GM21619 (cell line): ENCODE results near the gene SMC3.
"Not testable (repeated sequence)": the region's sequence is repeated elsewhere in the genome, so short reads cannot be mapped to it uniquely, and the experiment has no call there.

Experiments used
- ATAC-seq: cut with Tn5 transposase; IDR thresholded peaks from one replicate; pipeline ENCODE4 v1.9.1; 2021; ENCODE audit not compliant: unreplicated experiment

The SMC3 gene

GRCh38 chr10:110620398-110620719 lies 52.9 kb downstream of the SMC3 start:
- no peak for ATAC-seq

GRCh38 chr10:110623316-110623715 lies 55.8 kb downstream of the SMC3 start:
- ATAC-seq, result not testable (repeated sequence)

GRCh38 chr10:110625356-110625894 lies 57.9 kb downstream of the SMC3 start:
- ATAC-seq, result no peak

- no peak for ATAC-seq
These were observed 58.7 kb downstream of the SMC3 start for GRCh38 chr10:110625951-110626855.

GRCh38 chr10:110628161-110628560 lies 60.7 kb downstream of the SMC3 start:
- no peak for ATAC-seq

GRCh38 chr10:110629680-110630191 lies 62.2 kb downstream of the SMC3 start:
- no peak for ATAC-seq

GRCh38 chr10:110631934-110632333 lies 64.4 kb downstream of the SMC3 start:
- ATAC-seq, result no peak

- ATAC-seq, result no peak
These were observed 65.2 kb downstream of the SMC3 start for GRCh38 chr10:110632591-110633215.

GRCh38 chr10:110634527-110635209 lies 67.2 kb downstream of the SMC3 start:
- ATAC-seq, result no peak

GRCh38 chr10:110636572-110636931 lies 69.1 kb downstream of the SMC3 start:
- no peak for ATAC-seq

- ATAC-seq, result no peak
These were observed 69.5 kb downstream of the SMC3 start for GRCh38 chr10:110636932-110637557.

GRCh38 chr10:110637558-110638053 lies 70.1 kb downstream of the SMC3 start:
- ATAC-seq, result no peak

GRCh38 chr10:110638319-110638718 lies 70.8 kb downstream of the SMC3 start:
- no peak for ATAC-seq

GRCh38 chr10:110639046-110639445 lies 71.6 kb downstream of the SMC3 start:
- ATAC-seq, result not testable (repeated sequence)

- not testable (repeated sequence) for ATAC-seq
These were observed 72.4 kb downstream of the SMC3 start for GRCh38 chr10:110639858-110640257.

- ATAC-seq, result no peak
These were observed 73.8 kb downstream of the SMC3 start for GRCh38 chr10:110641256-110641655.

- ATAC-seq, result no peak
These were observed 74.9 kb downstream of the SMC3 start for GRCh38 chr10:110642204-110643034.

GRCh38 chr10:110643035-110643652 lies 75.6 kb downstream of the SMC3 start:
- no peak for ATAC-seq
